Uterus (tissue), 4 donors: Measurements from ENCODE around the gene CFAP69. TPM values are rescaled to one million over a fixed set of nuclear protein-coding genes. Genes with fewer than 3 reads are reported as not detected.

Experiments
- DNase-seq, 2 donors: peaks; one replicate each; pipeline ENCODE4 v3.0.0-alpha.2; 2019 to 2020
- H3K27ac ChIP-seq, 2 donors: fragments of 200-600 bp; sonication (generic); 1 replicate in 1 of 2; 2 replicates in 1 of 2; pipeline ENCODE4 v1.5.1; 2016 to 2018
- H3K27me3 ChIP-seq, 2 donors: fragments of 200-600 bp; sonication (generic); one replicate each; pipeline ENCODE4 v1.5.1; 2018 to 2019; ENCODE audit warnings: control low read depth in 1 of 2
- H3K36me3 ChIP-seq, 2 donors: fragments of 200-600 bp; sonication (generic); one replicate each; pipeline ENCODE4 v1.5.1; 2019; ENCODE audit warnings: control low read depth in 1 of 2
- H3K4me1 ChIP-seq, 2 donors: fragments of 200-600 bp; sonication (generic); one replicate each; pipeline ENCODE4 v1.5.1; 2018 to 2019; ENCODE audit warnings: control low read depth in 1 of 2
- H3K4me3 ChIP-seq, 2 donors: fragments of 200-600 bp; sonication (generic); 1 replicate in 1 of 2; 2 replicates in 1 of 2; pipeline ENCODE4 v1.5.1; 2018 to 2019; ENCODE audit warnings: mild to moderate bottlenecking in 1 of 2
- H3K9me3 ChIP-seq, 2 donors: fragments of 200-600 bp; sonication (generic); one replicate each; pipeline ENCODE4 v1.5.1; 2019; ENCODE audit warnings: control low read depth in 1 of 2
- POLR2A ChIP-seq, 2 donors: fragments of 450-650 bp; IDR thresholded peaks; one replicate each; pipeline ENCODE4 v1.6.1; 2016; ENCODE audit warnings: antibody characterized with exemption in 2 of 2, mild to moderate bottlenecking in 1 of 2, moderate library complexity in 1 of 2
- intact Hi-C: fragments of 100-400 bp; cut with DNase I; formaldehyde crosslinking; loops from one replicate; pipeline ENCODE4 v1.15.1; 2023; ENCODE audit warnings: low total_unique reads
- total RNA-seq, 4 donors: library from RNA; depleted of rRNA in 3 of 4; stranded (reverse); fragments of >200 nt in 3 of 4; gene quantifications; one replicate each; pipeline versions ENCODE4 v1.1.0 to v1.2.4, GENCODE V29; 2014 to 2023
- TF ChIP-seq, protein P1 (sequence below), 4 experiments: fragments of 200-600 bp in 2 of 4; fragments of 450-650 bp in 2 of 4; sonication (generic) in 2 of 4; IDR thresholded peaks; one replicate each; pipeline ENCODE4 v1.5.1; 2016 to 2019; ENCODE audit warnings: antibody characterized with exemption in 4 of 4, mild to moderate bottlenecking in 2 of 4, moderate library complexity in 1 of 4
- donor health status: DM: yes; HTN: yes; CAD: no.

Gene CFAP69, protein sequence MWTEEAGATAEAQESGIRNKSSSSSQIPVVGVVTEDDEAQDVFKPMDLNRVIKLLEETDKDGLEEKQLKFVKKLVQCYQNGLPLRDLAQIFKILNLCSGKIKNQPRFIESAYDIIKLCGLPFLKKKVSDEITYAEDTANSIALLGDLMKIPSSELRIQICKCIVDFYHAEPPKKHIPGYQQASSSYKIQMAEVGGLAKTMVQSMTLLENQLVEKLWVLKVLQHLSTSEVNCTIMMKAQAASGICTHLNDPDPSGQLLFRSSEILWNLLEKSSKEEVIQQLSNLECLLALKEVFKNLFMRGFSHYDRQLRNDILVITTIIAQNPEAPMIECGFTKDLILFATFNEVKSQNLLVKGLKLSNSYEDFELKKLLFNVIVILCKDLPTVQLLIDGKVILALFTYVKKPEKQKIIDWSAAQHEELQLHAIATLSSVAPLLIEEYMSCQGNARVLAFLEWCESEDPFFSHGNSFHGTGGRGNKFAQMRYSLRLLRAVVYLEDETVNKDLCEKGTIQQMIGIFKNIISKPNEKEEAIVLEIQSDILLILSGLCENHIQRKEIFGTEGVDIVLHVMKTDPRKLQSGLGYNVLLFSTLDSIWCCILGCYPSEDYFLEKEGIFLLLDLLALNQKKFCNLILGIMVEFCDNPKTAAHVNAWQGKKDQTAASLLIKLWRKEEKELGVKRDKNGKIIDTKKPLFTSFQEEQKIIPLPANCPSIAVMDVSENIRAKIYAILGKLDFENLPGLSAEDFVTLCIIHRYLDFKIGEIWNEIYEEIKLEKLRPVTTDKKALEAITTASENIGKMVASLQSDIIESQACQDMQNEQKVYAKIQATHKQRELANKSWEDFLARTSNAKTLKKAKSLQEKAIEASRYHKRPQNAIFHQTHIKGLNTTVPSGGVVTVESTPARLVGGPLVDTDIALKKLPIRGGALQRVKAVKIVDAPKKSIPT
- total RNA-seq = 10 to 100 TPM in 2 of 4 donors, 1 to 10 TPM in 2; 5.9 to 17.4 (median 10.2) TPM

DNA sequence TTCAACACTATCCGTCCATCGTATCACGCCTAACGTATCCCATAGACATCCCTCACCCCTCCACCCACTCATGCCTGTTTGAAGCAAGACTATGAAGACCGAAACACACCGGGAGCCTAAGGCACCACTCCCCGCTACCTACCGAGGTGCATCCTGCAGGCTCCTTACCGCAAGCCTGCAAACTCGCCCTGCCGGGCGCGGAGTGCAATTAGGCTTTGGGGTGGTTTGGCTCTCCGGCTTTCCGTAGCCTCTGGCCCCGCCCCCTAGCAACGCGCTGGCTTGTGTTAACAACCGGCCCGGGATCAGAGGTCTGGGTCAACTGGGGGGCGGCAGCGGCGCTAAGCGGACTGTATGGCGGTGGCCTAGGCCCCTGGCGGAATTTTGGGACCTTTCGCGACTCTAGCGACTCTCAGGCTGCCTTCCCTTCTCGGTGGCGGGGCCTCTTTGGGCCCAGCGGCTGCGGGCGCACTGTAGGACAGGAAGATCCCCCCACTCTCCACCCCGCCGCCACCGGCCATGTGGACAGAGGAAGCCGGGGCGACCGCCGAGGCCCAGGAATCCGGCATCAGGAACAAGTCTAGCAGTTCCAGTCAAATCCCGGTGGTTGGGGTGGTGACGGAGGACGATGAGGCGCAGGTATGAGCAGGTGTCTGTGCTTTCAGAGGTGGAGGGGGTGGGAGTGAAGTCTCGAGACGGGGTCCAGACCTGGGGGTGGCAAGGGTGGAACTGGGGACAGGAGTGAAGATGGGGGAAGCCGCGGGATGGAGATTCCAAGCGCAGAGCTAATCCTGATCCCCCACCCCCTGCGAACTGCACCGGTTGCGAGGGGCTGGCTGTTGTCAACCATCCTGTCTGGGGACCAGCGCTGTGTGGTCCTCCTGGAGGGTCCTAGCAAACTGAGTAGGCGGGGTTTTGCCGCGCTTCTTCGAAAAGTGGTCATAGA is at the start of gene CFAP69:
Gene CFAP69 (plus strand): TSS at position 266 of the 943 bp plus-strand sequence. CDS start 251 bp downstream, at position 517.
- peak; percentile 90 for DNase-seq
- Histone ChIP-seq H3K27ac (peak within 1 kb of the TSS; percentile 36 to 60), H3K27me3 (no peaks in the 10 kb centered on the region), H3K36me3 (no peaks in the 10 kb centered on the region), H3K4me3 (peak within 1 kb of the TSS; percentile 76 to 83), H3K4me1 (peaks cover 0 to 3% of the 10 kb centered on the region in 2 donors), H3K9me3 (no peaks in the 10 kb centered on the region)
- intact Hi-C loops = no loop called here
- TF ChIP-seq POLR2A (IDR thresholded peaks at IDR 0.05) = peak in 1 of 2 donors; percentile 37
- TF ChIP-seq, protein P1, sequence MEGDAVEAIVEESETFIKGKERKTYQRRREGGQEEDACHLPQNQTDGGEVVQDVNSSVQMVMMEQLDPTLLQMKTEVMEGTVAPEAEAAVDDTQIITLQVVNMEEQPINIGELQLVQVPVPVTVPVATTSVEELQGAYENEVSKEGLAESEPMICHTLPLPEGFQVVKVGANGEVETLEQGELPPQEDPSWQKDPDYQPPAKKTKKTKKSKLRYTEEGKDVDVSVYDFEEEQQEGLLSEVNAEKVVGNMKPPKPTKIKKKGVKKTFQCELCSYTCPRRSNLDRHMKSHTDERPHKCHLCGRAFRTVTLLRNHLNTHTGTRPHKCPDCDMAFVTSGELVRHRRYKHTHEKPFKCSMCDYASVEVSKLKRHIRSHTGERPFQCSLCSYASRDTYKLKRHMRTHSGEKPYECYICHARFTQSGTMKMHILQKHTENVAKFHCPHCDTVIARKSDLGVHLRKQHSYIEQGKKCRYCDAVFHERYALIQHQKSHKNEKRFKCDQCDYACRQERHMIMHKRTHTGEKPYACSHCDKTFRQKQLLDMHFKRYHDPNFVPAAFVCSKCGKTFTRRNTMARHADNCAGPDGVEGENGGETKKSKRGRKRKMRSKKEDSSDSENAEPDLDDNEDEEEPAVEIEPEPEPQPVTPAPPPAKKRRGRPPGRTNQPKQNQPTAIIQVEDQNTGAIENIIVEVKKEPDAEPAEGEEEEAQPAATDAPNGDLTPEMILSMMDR (IDR thresholded peaks at IDR 0.05) = peak in 3 of 4 experiments; percentile 17 to 60 (median 22)

DNA sequence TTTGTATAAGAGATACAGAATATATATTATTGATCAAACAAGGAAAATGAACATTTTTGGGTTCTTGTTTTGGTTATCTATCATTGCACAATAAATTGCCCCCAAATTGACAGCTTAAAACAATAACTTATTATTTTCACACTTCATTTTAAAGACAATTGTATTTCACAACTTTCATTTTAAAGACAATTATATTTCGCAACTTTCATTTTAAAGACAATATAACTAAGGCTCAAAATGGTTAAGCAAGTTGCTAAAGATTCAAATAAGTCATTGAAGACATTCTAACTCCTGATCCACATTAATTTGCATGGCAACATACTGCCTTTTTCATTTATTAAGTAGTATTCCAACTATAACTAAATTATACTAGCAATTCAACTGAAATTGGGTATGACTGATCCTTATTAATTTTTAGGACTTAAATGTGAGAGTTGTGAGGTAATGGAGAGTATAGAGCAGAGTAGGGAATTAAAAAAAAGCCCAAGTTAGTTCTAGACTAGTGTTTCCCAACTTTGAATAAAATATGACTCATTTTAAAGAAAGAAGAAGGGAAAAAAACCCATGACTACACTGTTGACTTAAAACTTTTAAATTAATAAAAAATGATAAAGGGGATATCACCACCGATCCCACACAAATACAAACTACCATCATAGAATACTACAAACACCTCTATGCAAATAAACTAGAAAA is 43.3 kb upstream of the CFAP69 start:
- intact Hi-C loops = no loop called here
- Histone ChIP-seq H3K4me1 (no peaks in the 10 kb centered on the region), H3K27me3 (no peaks in the 10 kb centered on the region), H3K36me3 (no peaks in the 10 kb centered on the region), H3K4me3 (no peak overlapping the region), H3K9me3 (no peaks in the 10 kb centered on the region), H3K27ac (no peak overlapping the region)
- TF ChIP-seq, protein P1 (IDR thresholded peaks at IDR 0.05) = no peak
- TF ChIP-seq POLR2A (IDR thresholded peaks at IDR 0.05) = no peak
- DNase-seq = no peak

DNA sequence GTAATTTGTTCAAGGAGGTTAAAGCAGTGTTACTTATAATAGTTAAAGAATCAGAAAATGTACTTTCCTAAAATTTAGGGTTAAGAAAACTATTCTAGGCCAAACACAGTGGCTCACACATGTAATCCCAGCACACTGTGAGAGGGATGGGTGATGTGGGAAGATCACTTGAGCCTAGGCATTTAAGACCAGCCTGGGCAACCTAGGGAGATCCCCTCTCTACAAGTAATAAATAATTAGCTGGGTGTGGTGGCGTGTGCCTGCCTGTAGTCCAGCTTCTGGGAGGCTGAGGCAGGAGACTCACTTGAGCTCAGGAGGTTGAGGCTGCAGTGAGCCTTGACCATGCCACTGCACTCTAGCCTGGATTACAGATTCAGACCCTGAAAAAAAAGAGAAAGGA is 37.0 kb upstream of the CFAP69 start:
- intact Hi-C loops = no loop called here
- no peaks in the 10 kb centered on the region for H3K36me3 ChIP-seq

DNA sequence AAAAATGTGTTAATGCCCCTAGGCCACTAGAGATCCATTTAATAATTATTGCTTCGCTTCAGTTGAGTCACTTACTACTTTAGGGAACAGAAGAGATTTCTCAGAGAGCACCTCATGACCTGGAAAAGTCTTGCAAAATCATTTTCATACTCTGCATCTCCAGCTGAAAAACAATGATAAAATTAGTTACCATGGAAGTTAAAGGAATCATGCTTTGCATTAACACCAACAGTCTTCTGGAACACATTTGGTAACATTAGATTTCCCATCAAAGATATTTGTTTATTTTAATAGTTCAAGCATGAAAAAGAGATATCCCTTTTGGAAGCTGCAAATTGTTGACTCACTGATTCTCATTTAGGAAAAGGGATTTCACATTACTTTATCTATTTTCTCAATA is 35.2 kb upstream of the CFAP69 start:
- H3K9me3 ChIP-seq = no peaks in the 10 kb centered on the region
- TF ChIP-seq, protein P1 (IDR thresholded peaks at IDR 0.05) = no peak
- no peak for TF ChIP-seq POLR2A (IDR thresholded peaks at IDR 0.05)
- H3K4me3 ChIP-seq = no peak overlapping the region
- intact Hi-C loops = no loop called here
- H3K27me3 ChIP-seq = no peaks in the 10 kb centered on the region
- H3K27ac ChIP-seq = no peak overlapping the region
- H3K36me3 ChIP-seq = no peaks in the 10 kb centered on the region
- H3K4me1 ChIP-seq = no peaks in the 10 kb centered on the region
- DNase-seq = no peak

More for the DNA sequence above, 37.0 kb upstream of the CFAP69 start:
- no peaks in the 10 kb centered on the region for H3K4me1 ChIP-seq
- H3K27me3 ChIP-seq = no peaks in the 10 kb centered on the region
- H3K9me3 ChIP-seq = no peaks in the 10 kb centered on the region
- DNase-seq = no peak
- TF ChIP-seq POLR2A (IDR thresholded peaks at IDR 0.05) = no peak
- TF ChIP-seq, protein P1 (IDR thresholded peaks at IDR 0.05) = no peak
- no peak overlapping the region for H3K27ac ChIP-seq
- H3K4me3 ChIP-seq = no peak overlapping the region
